Measurements from ENCODE around the gene NRXN3.

GRCh38 chr14:78313499-78313898, 143.3 kb downstream of the NRXN3 start:
- TF ChIP-seq, protein P1, sequence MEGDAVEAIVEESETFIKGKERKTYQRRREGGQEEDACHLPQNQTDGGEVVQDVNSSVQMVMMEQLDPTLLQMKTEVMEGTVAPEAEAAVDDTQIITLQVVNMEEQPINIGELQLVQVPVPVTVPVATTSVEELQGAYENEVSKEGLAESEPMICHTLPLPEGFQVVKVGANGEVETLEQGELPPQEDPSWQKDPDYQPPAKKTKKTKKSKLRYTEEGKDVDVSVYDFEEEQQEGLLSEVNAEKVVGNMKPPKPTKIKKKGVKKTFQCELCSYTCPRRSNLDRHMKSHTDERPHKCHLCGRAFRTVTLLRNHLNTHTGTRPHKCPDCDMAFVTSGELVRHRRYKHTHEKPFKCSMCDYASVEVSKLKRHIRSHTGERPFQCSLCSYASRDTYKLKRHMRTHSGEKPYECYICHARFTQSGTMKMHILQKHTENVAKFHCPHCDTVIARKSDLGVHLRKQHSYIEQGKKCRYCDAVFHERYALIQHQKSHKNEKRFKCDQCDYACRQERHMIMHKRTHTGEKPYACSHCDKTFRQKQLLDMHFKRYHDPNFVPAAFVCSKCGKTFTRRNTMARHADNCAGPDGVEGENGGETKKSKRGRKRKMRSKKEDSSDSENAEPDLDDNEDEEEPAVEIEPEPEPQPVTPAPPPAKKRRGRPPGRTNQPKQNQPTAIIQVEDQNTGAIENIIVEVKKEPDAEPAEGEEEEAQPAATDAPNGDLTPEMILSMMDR (IDR thresholded peaks at IDR 0.05; ENCODE audit: insufficient read depth, low read length, poor library complexity, severe bottlenecking): no peak
- no peak for TF ChIP-seq EZH2phosphoT487 (conservative IDR thresholded peaks at IDR 0.05; ENCODE audit: low read length)
